Neural progenitor cell (in vitro differentiated cells): ENCODE data around the gene PTPRT. TPM values are rescaled to one million over a fixed set of nuclear protein-coding genes. Genes with fewer than 3 reads are reported as not detected.

Experiments used
- DNase-seq: peaks from one replicate; pipeline ENCODE4 v3.0.0-alpha.2; 2016; ENCODE audit warnings: low spot score
- H2AFZ ChIP-seq: fragments of 200-600 bp; sonication (generic); replicated peaks from 2 replicates; pipeline ENCODE4 v1.6.1; 2016; ENCODE audit warnings: antibody characterized with exemption
- H3F3A ChIP-seq: fragments of 200-600 bp; sonication (generic); 2 replicates; pipeline ENCODE4 v1.6.1; 2016; ENCODE audit warnings: antibody characterized with exemption, low read depth
- H3K27ac ChIP-seq: fragments of 200-600 bp; sonication (generic); 2 replicates; pipeline ENCODE4 v1.5.1; 2016; ENCODE audit warnings: mild to moderate bottlenecking
- H3K27me3 ChIP-seq: fragments of 200-600 bp; sonication (generic); 2 replicates; pipeline ENCODE4 v1.6.1; 2016; ENCODE audit warnings: mild to moderate bottlenecking, moderate library complexity
- H3K36me3 ChIP-seq: fragments of 200-600 bp; sonication (generic); 2 replicates; pipeline ENCODE4 v1.5.1; 2016
- H3K4me1 ChIP-seq: fragments of 200-600 bp; sonication (generic); 2 replicates; pipeline ENCODE4 v1.6.1; 2016; ENCODE audit warnings: mixed run types
- H3K4me2 ChIP-seq: fragments of 200-600 bp; sonication (generic); 2 replicates; pipeline ENCODE4 v1.6.1; 2016
- H3K4me3 ChIP-seq: fragments of 200-600 bp; sonication (generic); 2 replicates; pipeline ENCODE4 v1.5.1; 2016
- H3K79me2 ChIP-seq: fragments of 200-600 bp; sonication (generic); 2 replicates; pipeline ENCODE4 v1.6.1; 2016; ENCODE audit warnings: low read depth
- H3K9ac ChIP-seq: fragments of 200-600 bp; sonication (generic); 2 replicates; pipeline ENCODE4 v1.6.1; 2016
- H3K9me3 ChIP-seq: fragments of 200-600 bp; sonication (generic); 2 replicates; pipeline ENCODE4 v1.5.1; 2016; ENCODE audit warnings: low read depth
- H4K20me1 ChIP-seq: fragments of 200-600 bp; sonication (generic); 2 replicates; pipeline ENCODE4 v1.6.1; 2016; ENCODE audit warnings: low read depth
- H3K27ac Mint-ChIP-seq: 3 replicates; pipeline ENCODE4 v1.8.0; 2021; ENCODE audit warnings: mixed read lengths
- H3K27me3 Mint-ChIP-seq: 2 replicates; pipeline ENCODE4 v1.8.0; 2022; ENCODE audit warnings: low read depth, mild to moderate bottlenecking, inconsistent platforms, moderate library complexity, mixed read lengths; ENCODE audit not compliant: insufficient read depth
- H3K36me3 Mint-ChIP-seq: 3 replicates; pipeline ENCODE4 v1.8.0; 2021; ENCODE audit warnings: mixed read lengths
- H3K4me1 Mint-ChIP-seq: 3 replicates; pipeline ENCODE4 v1.8.0; 2021; ENCODE audit warnings: mixed read lengths
- H3K4me3 Mint-ChIP-seq: 3 replicates; pipeline ENCODE4 v1.8.0; 2021; ENCODE audit warnings: mild to moderate bottlenecking, moderate library complexity, mixed read lengths
- H3K9me3 Mint-ChIP-seq: 3 replicates; pipeline ENCODE4 v1.8.0; 2020; ENCODE audit warnings: mixed read lengths
- CTCF ChIP-seq: fragments of 200-600 bp; sonication (generic); IDR thresholded peaks from 2 replicates; pipeline ENCODE4 v1.5.1; 2017; ENCODE audit warnings: antibody characterized with exemption, mild to moderate bottlenecking
- EZH2 ChIP-seq: fragments of 200-600 bp; sonication (generic); IDR thresholded peaks from 2 replicates; pipeline ENCODE4 v1.6.1; 2017; ENCODE audit warnings: antibody characterized with exemption, mild to moderate bottlenecking, moderate library complexity
- EZH2phosphoT487 ChIP-seq: fragments of 200-600 bp; sonication (generic); IDR thresholded peaks from 2 replicates; pipeline ENCODE4 v1.6.1; 2017; ENCODE audit warnings: antibody characterized with exemption
- total RNA-seq: library from RNA; depleted of rRNA; stranded (reverse); fragments of >200 nt; gene quantifications from 2 replicates; pipeline ENCODE4 v1.2.3, GENCODE V29; 2015; ENCODE audit warnings: low replicate concordance

PTPRT gene
- total RNA-seq, 1 donor from 2014 or later = 1.1 TPM

GRCh38 chr20:42083280-42083679 is 1106.4 kb downstream of the PTPRT start:
- no peaks in the 10 kb centered on the region for H3K27me3 ChIP-seq
- Mint-ChIP-seq H3K9me3 (no peaks in the 10 kb centered on the region), H3K27ac (no peak overlapping the region), H3K36me3 (no peaks in the 10 kb centered on the region), H3K27me3 (peaks cover 8% of the 10 kb centered on the region), H3K4me1 (no peaks in the 10 kb centered on the region), H3K4me3 (no peak overlapping the region)
- no peaks in the 10 kb centered on the region for H3K9me3 ChIP-seq
- no peaks in the 10 kb centered on the region for H4K20me1 ChIP-seq
- no peak overlapping the region for H2AFZ ChIP-seq
- H3K4me3 ChIP-seq = no peak overlapping the region
- H3K36me3 ChIP-seq = no peaks in the 10 kb centered on the region
- H3K4me2 ChIP-seq = no peak overlapping the region
- H3K79me2 ChIP-seq = no peaks in the 10 kb centered on the region
- H3F3A ChIP-seq = no peaks in the 10 kb centered on the region
- TF ChIP-seq CTCF (no peak), EZH2 (no peak), EZH2phosphoT487 (no peak)
- H3K9ac ChIP-seq = no peak overlapping the region
- H3K4me1 ChIP-seq = no peaks in the 10 kb centered on the region
- DNase-seq = no peak
- no peak overlapping the region for H3K27ac ChIP-seq

- DNase-seq = no peak
- Mint-ChIP-seq H3K9me3 (no peaks in the 10 kb centered on the region), H3K36me3 (no peaks in the 10 kb centered on the region), H3K4me1 (no peaks in the 10 kb centered on the region), H3K27me3 (peaks cover 8% of the 10 kb centered on the region), H3K27ac (no peak overlapping the region), H3K4me3 (no peak overlapping the region)
- no peak overlapping the region for H3K27ac ChIP-seq
- no peak for TF ChIP-seq EZH2
- TF ChIP-seq EZH2phosphoT487 = no peak
- no peak for TF ChIP-seq CTCF
- no peaks in the 10 kb centered on the region for H3K9me3 ChIP-seq
- H3K27me3 ChIP-seq = no peaks in the 10 kb centered on the region
- H3K4me1 ChIP-seq = no peaks in the 10 kb centered on the region
- H3K4me2 ChIP-seq = no peak overlapping the region
- H3K9ac ChIP-seq = no peak overlapping the region
- no peaks in the 10 kb centered on the region for H3K36me3 ChIP-seq
- H4K20me1 ChIP-seq = no peaks in the 10 kb centered on the region
- no peak overlapping the region for H2AFZ ChIP-seq
- no peaks in the 10 kb centered on the region for H3K79me2 ChIP-seq
- H3K4me3 ChIP-seq = no peak overlapping the region
- H3F3A ChIP-seq = no peaks in the 10 kb centered on the region
Measured at GRCh38 chr20:42082611-42083010, 1107.1 kb downstream of the PTPRT start.

GRCh38 chr20:42080956-42081355 is 1108.8 kb downstream of the PTPRT start:
- no peaks in the 10 kb centered on the region for H3K36me3 ChIP-seq
- no peaks in the 10 kb centered on the region for H3K9me3 ChIP-seq
- TF ChIP-seq CTCF = no peak
- TF ChIP-seq EZH2 = no peak
- no peak for TF ChIP-seq EZH2phosphoT487
- DNase-seq = no peak
- no peak overlapping the region for H3K4me3 ChIP-seq
- no peaks in the 10 kb centered on the region for H3K27me3 ChIP-seq
- no peaks in the 10 kb centered on the region for H4K20me1 ChIP-seq
- H3F3A ChIP-seq = no peaks in the 10 kb centered on the region
- Mint-ChIP-seq H3K4me3 (no peak overlapping the region), H3K27ac (no peak overlapping the region), H3K27me3 (peaks cover 7% of the 10 kb centered on the region), H3K9me3 (no peaks in the 10 kb centered on the region), H3K36me3 (no peaks in the 10 kb centered on the region), H3K4me1 (no peaks in the 10 kb centered on the region)
- no peak overlapping the region for H3K9ac ChIP-seq
- no peak overlapping the region for H2AFZ ChIP-seq
- H3K4me2 ChIP-seq = no peak overlapping the region
- no peaks in the 10 kb centered on the region for H3K4me1 ChIP-seq
- no peaks in the 10 kb centered on the region for H3K79me2 ChIP-seq
- H3K27ac ChIP-seq = no peak overlapping the region

GRCh38 chr20:42074944-42075343 is 1114.8 kb downstream of the PTPRT start:
- Mint-ChIP-seq H3K4me1 (no peaks in the 10 kb centered on the region), H3K27me3 (peaks cover 4% of the 10 kb centered on the region), H3K4me3 (no peak overlapping the region), H3K36me3 (no peaks in the 10 kb centered on the region), H3K9me3 (no peaks in the 10 kb centered on the region), H3K27ac (no peak overlapping the region)
- Histone ChIP-seq H3K4me3 (no peak overlapping the region), H3K79me2 (no peaks in the 10 kb centered on the region), H3K27ac (no peak overlapping the region), H3K4me1 (no peaks in the 10 kb centered on the region), H2AFZ (no peak overlapping the region), H3K9ac (no peak overlapping the region), H3K9me3 (no peaks in the 10 kb centered on the region), H4K20me1 (no peaks in the 10 kb centered on the region), H3F3A (no peaks in the 10 kb centered on the region), H3K36me3 (no peaks in the 10 kb centered on the region), H3K27me3 (no peaks in the 10 kb centered on the region), H3K4me2 (no peak overlapping the region)
- DNase-seq = no peak
- TF ChIP-seq EZH2 = no peak
- TF ChIP-seq CTCF = no peak
- no peak for TF ChIP-seq EZH2phosphoT487
